ENCODE data around the gene ATPAF2.

ATPAF2 gene

DNA sequence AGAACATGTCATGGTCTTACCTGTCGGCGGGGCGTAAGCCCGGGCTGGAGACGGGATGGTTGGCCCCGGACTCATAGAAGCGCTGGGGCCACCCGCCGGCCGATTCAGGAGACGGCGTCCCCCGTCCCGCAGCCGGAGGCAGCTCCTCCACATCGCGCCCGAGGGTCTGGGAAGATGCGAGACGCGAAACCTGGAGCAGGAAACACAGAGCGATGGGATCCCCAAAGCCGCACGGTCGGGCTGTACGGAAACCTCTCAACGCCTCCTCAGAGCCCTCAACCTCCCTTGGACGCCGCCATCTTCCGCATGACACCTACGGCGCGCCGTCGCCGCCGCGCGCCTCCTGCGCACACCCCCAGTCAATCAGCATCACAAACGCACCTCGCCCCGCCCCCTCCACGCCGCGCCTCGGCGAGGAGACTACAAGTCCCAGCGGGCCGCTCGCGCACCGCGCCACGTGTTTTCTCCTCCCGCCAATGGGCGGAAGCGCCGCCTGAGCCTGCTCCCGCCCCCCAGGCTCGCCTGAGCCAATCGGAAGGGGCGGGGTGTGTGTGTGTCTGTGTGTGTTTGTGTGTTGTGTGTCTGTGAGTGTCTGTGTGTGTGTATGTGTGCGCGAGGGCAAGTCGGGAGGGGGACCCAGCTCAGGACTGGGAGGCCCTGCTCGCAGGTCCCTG, at the start of gene ATPAF2, which contains the start of gene GID4:
Gene ATPAF2, minus strand, starts transcription at position 308 of the 674 bp plus-strand sequence. Its CDS starts 155 bp downstream, at position 153.
Gene GID4, plus strand, starts transcription at position 548 of the 674 bp plus-strand sequence. Its CDS starts 57 bp downstream, at position 605.
- peak; percentile 99 for DNase-seq

DNA sequence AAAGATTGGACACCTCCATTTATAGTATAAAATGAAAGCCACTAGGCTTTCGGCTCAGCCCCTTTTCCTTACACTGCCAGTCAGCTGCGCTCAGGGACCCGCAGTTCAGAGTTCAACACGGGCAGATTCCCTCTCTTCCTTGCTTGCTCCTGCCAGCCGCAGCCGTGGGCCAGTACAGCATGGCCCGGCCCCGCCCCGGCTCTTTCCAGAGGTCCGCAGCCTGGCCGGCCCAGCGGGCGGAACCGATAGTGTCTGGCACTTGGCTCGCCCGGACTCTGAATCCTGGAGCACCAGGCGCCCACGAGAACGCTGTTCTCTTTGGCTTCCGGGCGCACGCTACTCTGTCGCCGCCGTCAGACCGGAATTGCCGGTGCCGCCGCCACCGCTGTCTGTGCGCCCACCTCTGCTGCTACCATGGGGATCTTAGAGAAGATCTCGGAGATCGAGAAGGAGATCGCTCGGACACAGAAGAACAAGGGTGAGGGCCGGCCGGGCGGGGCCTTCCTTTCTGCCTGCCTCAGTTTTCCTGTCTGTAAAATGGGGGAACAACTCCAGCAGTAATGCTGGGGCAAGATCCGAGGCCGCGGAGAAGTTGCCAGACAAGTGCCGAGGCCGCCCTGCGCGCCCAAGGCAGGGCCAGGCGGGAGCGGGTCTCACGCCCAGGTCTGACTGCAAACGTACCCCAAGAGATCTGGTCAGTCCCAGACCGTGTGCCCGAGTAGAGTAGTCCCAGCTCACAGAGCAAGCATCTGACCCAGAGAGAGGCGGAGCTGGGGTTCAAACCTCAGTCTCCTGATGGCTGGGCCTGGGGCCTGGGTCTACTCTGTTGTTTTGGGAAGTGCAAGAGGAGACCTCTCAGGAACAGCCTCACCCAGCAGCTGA, 48.9 kb upstream of the ATPAF2 start, which contains the start of gene DRG2:
Gene DRG2, plus strand, starts transcription at position 339 of the 882 bp plus-strand sequence. Its CDS starts 76 bp downstream, at position 415.
- DNase-seq, result peak; percentile 93

DNA sequence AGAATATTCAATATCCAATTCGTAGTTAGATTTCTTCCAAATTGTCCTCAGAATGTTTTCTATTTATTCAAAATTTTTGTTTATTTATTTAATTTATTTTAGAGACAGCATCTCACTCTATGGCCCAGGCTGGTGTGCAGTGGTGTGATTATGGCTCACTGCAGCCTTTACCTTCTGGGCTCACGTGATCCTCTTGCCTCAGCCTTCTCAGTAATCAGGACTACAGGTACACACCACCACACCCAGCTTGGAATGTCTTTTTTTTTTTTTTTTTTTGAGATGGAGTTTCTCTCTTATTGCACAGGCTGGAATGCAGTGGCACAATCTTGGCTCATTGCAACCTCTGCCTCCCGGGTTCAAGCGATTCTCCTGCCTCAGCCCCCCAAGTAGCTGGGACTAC, 45.3 kb upstream of the ATPAF2 start:
- no peak for DNase-seq

DNA sequence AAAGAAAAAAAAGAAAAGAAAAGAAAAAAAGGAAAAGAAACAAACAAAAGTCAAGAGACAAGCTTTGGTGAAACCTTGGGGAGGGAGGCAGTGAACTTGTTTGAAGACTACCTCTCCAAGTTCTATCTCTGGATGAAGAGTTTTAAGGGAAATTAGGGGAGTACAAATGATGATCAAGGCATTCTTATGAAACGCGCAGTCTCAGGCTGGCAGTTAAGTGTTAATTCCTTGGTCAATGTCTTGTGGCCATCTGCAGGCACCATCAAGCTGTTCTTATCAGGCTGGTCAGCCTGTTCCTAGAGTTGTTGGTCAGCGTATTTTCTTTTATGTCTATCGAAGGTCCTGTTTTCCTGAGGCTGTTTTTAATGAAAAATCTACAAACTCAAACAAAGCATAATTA, 40.6 kb upstream of the ATPAF2 start:
- no peak for DNase-seq

DNA sequence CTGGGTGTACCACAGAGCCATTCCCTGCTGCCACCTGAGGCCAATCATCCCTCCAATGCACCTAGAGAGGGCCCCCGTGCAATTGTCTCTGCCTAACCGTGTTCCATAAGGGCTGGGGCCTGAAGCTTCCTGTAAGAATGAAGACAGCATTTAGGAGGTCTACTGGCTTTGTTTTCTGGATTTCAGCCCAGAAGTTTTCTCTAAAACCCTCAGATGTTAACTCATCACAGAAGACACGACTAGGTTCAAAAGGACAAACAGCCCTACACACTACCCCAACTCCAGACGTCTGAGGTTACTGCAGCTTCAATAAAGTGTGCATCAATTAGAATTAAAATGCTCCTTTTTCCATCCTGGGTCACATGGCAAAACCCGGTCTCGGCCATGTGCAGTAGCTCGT, 38.0 kb upstream of the ATPAF2 start:
- DNase-seq, result no peak

DNA sequence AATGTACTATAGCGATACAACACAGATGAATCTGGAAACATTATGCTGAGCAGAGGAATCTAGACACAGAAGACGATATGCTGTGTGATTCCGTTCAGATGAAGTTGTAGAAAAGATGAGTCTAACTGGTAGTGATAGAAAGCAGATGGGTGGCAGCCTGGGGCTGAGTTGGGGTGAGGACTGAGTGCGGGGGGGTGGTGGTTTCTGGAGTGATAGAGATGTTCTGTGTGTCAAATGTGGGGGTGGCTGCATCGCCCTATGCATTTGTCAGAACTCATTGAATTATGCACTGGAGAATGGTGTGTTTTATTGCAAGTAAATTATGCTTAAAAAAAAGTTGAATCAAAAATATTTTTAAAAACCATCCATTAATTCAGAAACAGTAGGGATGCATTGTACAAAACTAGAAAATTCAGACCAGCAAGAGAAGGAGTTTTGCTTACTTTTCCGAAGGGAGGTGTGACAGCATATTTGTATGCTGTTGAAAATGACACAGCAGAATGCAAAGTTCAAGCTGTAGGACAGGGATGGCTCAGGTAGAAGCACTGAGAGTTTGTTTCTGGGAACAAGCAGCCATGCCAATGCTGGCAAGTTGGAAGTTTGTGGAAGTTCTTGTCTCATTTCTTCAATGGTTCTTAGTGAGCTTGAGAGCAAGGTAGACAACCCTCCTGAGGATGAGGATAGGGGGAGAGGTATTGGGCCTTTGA, 35.8 kb upstream of the ATPAF2 start:
- no peak for DNase-seq

DNA sequence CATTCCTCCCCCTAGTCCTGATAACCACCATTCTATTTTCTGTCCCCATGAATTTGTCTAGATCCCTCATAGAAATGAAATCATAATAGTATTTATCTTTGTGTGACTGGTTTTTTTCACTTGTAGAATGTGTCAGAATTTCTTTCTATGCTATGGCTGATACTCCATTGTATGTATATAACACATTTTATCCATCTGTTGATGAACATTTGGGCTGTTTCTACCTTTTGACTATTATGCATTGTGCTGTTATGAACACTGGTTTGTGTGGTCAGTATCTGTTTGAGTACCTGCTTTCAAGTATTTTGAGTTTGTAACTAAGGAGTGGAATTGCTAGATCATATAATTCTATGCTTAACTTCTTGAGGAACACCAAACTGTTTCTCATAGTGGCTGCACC, 32.8 kb upstream of the ATPAF2 start:
- no peak for DNase-seq

DNA sequence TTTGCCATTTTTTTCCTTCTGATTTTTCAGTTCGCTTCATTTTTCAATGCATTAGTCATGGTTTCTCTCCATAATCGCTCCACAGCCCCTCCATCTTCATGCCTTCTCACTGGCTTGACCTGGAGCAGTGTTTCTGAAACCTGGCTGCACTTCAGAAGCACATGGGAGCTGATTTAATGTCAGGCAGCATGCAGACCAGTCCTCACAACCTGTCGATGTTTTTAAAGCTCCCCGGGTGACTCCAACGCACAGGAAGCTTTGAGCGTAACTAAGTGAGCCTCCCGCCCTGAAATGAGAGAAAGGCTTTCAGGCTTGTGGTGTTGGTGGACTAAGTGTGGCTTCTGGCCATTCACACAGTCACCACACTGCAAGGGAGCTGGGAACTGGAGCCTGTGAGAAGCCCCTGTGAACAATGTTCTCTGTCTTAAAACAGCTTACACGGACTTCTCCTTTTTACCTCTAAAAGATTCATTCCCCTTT, 31.9 kb upstream of the ATPAF2 start:
- peak; percentile 48 for DNase-seq

DNA sequence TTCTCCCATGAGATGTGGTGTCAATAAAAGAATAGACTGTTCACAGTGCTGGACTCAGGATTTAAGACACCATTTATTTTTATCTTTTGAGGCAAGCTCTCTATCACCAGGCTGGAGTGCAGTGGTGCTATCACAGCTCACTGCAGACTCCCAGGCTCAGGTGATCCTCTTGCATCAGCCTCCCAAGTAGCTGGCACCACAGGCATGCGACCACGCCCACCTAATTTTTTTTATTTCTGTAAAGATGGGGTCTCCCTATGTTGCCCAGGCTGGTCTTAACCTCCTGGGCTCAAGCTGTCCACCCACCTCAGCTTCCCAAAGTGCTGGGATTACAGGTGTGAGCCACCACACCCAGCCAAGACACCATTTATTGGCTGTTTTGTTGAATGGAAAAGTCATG, 30.1 kb upstream of the ATPAF2 start:
- DNase-seq, result no peak

DNA sequence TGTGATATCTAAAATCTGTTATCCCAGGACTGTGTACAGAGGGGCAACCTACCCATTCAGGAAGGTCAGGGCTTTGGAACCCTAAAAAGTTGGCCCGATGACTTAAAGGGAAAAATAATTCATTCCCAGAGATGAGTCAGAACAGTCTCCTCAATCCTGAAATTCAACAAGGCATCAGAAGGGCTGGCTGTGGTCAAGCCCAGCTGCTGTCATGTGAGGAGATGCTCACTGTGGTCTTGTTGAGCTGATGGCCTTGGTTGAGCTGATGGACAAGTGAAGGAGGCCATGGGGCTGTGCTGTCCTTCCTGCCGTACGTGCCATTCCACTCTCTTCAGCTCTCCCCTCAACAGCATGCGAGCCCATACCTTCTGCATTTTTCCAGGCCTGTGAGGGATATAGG, 27.9 kb upstream of the ATPAF2 start:
- no peak for DNase-seq

DNA sequence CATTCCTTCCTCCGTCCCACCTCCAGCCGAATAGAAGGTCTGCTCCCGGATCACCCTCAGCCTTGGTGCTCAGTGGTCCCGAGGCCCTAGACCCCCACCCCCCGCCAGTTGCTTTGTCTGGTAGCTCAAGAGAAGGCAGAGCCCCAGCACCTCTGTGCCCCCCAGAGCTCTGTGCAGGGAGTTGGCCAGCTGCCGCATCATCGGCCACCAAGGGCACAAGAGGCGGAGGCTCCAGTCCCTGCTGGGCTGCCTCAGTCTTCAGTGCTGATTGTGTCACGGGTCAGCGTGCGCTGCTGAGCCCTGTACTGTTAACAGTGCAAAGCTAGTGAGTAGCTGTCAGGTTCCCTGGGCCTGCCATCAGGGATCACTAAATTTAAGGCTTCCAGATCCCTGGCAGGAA, 26.6 kb upstream of the ATPAF2 start:
- no peak for DNase-seq

DNA sequence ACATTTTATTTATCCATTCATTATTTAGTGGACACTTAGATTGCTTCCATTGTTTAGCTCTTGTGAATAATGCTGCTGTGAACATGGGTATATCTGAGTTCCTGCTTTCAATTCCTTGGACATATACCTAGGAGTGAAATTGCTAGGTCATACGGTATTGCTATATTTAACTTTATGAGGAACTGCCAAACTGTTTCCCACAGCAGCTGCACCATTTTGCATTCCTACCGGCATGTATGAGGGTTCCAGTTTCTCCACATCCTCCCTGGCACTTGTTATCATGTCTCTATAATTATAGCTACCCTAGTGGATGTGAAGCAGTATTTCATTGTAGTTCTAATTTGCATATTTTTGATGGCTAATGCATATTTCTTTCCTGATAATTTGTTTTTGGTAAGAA, 25.1 kb upstream of the ATPAF2 start:
- DNase-seq, result no peak

DNA sequence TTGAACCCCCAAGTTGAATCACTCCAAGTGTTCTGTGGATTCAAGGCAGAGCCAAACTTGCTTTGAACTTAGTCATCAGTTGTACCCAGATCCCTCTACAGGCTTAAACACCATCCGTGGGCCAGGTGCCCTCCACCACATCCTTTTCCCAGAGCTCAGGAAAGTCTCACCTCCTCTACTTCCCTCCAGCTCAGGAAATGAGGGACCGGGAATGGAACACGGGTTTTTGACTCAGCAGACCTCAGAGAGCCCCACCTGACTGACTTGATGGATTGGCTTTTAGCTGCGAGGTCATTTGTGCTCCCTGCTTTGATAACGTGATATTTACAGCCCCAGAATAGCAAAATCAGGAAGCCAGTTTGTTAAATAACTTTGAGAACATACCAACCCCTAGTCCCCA, 20.3 kb upstream of the ATPAF2 start:
- DNase-seq, result no peak

DNA sequence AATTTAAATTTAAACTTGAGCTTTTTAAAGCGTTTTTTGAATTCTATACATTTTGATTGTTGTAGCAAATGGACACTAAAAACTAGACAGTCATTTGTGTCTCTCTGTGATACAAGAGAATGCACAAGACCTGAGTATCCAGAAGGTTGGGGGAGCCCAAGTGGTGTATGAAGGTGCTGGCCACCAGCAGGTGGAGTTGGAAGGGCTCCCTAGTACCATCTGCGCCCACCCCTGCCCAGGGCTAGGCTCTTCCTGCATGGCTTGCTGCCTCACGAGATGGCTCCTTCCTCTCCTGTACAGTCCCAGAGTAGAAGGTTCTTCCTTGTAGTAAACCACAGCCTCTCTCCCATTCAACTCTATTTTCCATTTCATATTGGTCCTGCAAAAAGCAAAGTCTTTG, 17.2 kb upstream of the ATPAF2 start:
- DNase-seq, result no peak

DNA sequence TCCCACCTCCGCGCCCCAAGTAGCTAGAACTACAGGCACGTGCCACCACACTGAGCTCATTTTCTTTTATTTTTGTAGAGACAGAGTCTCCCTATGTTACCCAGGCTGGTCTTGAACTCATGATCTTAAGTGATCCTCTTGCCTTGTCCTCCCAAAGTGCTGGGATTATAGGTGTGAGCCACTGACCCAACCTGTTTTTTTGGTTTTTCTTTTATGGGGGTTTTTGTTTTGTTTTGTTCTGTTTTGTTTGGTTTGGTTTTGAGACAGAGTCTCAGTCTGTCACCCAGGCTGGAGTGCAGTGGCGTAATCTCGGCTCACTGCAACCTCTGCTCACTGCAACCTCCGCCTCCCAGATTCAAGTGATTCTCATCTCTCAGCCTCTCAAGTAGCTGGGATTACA, 16.6 kb upstream of the ATPAF2 start:
- DNase-seq, result no peak

DNA sequence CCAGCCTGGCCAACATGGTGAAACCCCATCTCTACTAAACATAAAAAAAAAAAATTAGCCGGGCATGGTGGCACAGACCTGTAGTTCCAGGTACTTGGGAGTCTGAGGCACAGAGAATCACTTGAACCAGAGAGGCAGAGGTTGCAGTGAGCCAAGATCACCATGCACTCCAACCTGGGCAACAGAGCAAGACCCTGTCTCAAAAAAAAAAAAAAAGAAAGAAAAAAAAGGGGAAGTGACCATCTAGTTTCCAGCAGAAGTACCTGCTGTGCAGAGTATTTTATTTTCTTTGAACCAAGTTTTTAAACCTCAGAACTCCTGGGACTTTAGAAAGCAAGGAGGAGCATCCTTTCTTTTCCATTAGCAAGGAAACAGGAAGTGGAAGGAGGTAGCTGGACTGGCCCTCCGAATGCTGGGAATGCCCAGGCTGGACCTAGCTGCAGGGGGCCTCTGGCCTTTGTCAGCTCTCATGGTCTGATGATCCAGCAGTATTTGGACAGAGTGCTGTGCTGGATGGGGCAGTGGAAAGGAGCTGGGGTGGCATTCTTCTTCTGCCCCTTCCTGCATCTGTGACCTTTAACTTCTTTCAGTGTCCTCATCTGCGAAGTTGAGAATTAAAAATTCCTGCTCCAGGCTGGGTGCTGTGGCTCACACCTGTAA, 6.9 kb upstream of the ATPAF2 start:
- no peak for DNase-seq

DNA sequence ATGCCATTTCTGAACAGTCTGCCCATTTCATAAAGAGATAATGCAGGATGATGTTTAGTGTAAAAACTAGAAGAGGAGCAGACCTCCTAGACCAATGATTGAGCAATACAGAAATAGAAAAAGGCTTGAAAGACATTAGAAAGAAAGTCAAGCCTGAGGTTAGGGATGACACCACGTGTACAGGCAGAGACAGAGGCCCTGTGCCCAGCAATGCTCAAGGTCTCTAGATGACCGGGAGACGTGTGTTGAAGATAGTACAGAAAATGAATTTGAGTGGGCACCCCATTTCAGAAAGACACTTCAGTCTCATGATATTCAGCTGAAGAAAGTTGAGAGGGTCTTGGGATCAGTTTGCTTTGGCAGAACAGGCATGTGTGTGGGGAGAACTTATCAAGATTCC, 5.6 kb upstream of the ATPAF2 start:
- DNase-seq, result no peak

DNA sequence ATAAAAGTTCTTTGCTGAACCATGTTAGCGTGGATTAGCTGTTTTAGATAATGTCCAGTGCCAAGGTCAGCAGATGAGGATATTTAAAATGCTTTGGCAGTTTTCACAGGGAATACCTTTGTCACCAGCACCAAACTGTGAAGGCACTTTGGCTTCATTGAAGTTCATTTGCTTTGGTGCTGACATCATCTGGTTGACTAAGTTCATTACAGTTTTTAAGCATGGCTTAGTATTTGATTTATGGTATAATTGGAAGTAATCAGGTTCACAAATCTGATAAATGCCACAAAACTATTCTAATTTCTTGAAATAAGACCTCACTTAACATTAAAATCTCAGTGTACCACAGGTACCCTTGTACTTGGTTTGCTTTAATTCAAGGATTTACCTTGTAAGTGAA, 4.5 kb upstream of the ATPAF2 start:
- peak; percentile 29 for DNase-seq

DNA sequence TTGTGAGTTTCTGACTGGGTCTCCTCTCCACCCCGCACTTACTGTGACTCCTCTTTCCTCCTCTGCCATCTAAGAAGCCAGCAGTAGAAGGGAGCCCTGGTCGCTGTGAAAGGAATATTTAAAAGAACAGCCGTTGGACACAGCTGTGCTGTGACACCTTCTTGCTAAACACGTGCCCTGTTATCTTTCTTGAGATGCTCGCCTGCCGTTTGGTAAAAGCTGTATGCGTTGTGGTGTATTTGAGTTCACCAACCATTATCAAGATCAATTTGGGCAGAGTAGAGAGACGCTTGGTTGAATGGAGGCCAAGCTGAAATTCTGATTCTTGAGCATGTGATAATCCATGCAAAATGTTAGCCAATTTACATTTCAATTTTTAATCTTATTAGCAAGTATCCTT, 4.0 kb upstream of the ATPAF2 start:
- DNase-seq, result no peak

DNA sequence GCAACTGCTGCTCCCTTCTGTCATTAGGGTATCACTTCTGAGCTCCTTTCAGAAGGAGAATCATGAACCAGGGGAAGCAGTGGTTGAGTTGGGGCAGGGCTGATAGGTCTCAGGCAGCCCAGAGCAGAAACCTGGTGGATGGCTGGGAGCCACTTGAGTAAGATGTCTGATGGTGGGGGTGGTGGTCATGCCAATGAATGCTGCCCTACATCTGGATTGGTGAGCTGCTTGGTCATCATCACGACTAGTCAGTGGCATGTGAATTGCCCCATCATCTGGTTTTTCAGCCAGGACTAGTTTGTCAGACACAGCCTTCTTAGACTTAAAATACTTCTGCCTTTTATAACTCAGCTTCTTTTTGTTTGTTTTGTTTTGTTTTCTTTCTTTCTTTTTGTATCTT, 2.8 kb upstream of the ATPAF2 start:
- peak; percentile 58 for DNase-seq

DNA sequence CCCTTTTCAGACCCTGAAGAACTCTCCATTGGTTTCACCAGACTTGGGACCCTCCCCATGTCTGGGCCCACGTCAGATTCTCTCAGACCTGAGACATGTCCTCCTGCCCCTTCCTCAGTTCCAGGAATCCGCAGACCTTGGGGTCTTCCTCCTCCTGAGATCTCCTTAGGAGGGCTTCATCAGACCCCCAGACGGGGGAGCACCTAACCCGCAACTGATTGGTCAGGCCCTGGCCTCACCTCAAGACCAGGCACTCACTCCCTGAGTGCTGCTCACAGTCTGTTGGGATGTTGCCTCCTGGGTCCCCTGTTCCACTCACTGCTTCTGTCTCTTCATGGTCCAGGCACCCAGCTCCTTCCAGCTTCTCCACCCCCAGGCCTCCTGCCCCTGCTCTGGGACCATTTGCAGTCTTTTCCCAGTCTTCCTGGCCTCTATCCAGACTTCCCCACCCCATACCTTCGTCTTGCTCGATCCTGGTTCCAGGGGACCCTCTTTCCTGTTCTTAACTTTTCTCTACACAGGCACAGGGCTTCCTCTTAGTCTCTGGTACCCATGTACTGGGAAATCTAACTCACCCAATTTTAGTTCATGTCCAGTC, 1.4 kb upstream of the ATPAF2 start:
- peak; percentile 11 for DNase-seq

DNA sequence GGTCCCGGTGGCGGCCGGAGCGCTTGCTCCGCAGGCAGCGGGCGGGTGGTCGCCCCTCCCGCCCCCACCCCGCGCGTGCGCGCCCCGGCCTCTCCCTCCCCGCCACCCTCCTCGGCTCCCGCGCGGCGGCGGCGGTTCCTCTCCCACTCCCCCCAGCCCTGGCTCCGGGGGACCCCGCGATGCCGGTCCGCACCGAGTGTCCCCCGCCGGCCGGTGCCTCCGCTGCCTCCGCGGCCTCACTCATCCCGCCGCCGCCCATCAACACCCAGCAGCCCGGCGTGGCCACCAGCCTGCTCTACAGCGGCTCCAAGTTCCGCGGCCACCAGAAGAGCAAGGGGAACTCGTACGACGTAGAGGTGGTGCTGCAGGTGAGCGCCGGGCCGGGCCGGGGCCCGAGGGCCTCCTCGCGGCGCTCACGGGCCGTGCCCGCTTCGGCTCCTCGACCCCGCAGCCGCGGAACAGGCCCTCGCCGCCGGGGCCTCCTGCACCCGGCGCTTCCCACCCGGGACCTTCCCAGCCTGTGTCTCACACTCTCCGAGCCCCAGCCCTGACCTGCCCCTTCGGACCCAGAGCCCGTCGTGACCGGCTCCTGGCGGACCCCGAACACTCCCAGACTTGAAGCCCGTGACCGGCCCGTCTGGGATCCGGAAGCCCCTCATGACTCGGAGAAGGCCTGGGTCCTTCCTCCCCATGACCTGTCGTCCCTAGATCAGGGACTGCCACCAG, 730 bp upstream of the ATPAF2 start:
- peak; percentile 40 for DNase-seq

Measured in EL (cell line).